ENCODE measurements around the gene CABP7.

DNA sequence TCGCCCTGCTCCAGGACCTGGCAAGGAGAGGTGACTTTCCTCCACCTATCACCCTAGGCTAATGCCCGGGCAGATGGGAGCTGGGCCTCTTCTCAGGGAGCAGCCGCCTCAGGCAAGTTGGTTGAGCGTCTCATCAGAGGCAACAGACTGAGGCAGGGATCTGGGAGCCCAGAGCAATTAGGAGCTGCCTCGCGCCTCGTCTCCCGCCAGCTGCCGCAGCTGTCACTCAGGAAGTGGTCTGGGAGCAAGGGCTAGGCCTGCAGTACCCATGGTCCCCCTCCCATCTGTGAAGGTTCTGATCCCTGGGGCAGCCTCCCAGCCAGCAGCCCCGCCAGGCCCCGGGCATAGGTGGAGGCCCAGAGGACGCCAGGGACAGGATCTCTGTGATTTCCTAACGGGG, 4.6 kb upstream of the CABP7 start:
- TF ChIP-seq, protein P1, sequence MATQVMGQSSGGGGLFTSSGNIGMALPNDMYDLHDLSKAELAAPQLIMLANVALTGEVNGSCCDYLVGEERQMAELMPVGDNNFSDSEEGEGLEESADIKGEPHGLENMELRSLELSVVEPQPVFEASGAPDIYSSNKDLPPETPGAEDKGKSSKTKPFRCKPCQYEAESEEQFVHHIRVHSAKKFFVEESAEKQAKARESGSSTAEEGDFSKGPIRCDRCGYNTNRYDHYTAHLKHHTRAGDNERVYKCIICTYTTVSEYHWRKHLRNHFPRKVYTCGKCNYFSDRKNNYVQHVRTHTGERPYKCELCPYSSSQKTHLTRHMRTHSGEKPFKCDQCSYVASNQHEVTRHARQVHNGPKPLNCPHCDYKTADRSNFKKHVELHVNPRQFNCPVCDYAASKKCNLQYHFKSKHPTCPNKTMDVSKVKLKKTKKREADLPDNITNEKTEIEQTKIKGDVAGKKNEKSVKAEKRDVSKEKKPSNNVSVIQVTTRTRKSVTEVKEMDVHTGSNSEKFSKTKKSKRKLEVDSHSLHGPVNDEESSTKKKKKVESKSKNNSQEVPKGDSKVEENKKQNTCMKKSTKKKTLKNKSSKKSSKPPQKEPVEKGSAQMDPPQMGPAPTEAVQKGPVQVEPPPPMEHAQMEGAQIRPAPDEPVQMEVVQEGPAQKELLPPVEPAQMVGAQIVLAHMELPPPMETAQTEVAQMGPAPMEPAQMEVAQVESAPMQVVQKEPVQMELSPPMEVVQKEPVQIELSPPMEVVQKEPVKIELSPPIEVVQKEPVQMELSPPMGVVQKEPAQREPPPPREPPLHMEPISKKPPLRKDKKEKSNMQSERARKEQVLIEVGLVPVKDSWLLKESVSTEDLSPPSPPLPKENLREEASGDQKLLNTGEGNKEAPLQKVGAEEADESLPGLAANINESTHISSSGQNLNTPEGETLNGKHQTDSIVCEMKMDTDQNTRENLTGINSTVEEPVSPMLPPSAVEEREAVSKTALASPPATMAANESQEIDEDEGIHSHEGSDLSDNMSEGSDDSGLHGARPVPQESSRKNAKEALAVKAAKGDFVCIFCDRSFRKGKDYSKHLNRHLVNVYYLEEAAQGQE (IDR thresholded peaks at IDR 0.05) = no peak
- TF ChIP-seq, protein P2, sequence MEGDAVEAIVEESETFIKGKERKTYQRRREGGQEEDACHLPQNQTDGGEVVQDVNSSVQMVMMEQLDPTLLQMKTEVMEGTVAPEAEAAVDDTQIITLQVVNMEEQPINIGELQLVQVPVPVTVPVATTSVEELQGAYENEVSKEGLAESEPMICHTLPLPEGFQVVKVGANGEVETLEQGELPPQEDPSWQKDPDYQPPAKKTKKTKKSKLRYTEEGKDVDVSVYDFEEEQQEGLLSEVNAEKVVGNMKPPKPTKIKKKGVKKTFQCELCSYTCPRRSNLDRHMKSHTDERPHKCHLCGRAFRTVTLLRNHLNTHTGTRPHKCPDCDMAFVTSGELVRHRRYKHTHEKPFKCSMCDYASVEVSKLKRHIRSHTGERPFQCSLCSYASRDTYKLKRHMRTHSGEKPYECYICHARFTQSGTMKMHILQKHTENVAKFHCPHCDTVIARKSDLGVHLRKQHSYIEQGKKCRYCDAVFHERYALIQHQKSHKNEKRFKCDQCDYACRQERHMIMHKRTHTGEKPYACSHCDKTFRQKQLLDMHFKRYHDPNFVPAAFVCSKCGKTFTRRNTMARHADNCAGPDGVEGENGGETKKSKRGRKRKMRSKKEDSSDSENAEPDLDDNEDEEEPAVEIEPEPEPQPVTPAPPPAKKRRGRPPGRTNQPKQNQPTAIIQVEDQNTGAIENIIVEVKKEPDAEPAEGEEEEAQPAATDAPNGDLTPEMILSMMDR (IDR thresholded peaks at IDR 0.05; ENCODE audit: low read depth, low read length, missing input control) = no peak
- no peak for TF ChIP-seq MAX (IDR thresholded peaks at IDR 0.05)
- TF ChIP-seq RAD21 (IDR thresholded peaks at IDR 0.05) = no peak
- TF ChIP-seq EGR1 (IDR thresholded peaks at IDR 0.05; ENCODE audit: low read depth in 2 of 2) = no peak
- no peak for TF ChIP-seq GABPA (IDR thresholded peaks at IDR 0.05 in 1 of 2, conservative IDR thresholded peaks at IDR 0.05 in 1 of 2)
- TF ChIP-seq YY1 (IDR thresholded peaks at IDR 0.05) = no peak
- no peak for TF ChIP-seq JUND (IDR thresholded peaks at IDR 0.05)
- no peak for TF ChIP-seq RXRA (IDR thresholded peaks at IDR 0.05)
- TF ChIP-seq NR2F2 (IDR thresholded peaks at IDR 0.05) = no peak
- no peak for TF ChIP-seq SP1 (IDR thresholded peaks at IDR 0.05)
- no peak for TF ChIP-seq ATF3 (IDR thresholded peaks at IDR 0.05)
- no peak for TF ChIP-seq TAF1 (conservative IDR thresholded peaks at IDR 0.05)
- no peak for TF ChIP-seq ZBTB33 (IDR thresholded peaks at IDR 0.05)
